Esophagus squamous epithelium (tissue), 4 donors: ENCODE measurements around the gene OGFR.

Experiments used
- CTCF ChIP-seq, 6 experiments: fragments of 450-650 bp in 4 of 6; fragments of 200-600 bp in 2 of 6; sonication (generic) in 2 of 6; IDR thresholded peaks; one replicate each; pipeline ENCODE4 v1.5.1; 2016 to 2019; ENCODE audit warnings: antibody characterized with exemption in 6 of 6, mild to moderate bottlenecking in 4 of 6, moderate library complexity in 4 of 6
- POLR2A ChIP-seq, 4 donors: fragments of 450-650 bp; IDR thresholded peaks; one replicate each; pipeline ENCODE4 v1.6.1; 2017; ENCODE audit warnings: antibody characterized with exemption in 4 of 4, mild to moderate bottlenecking in 4 of 4, moderate library complexity in 3 of 4

- TF ChIP-seq CTCF (IDR thresholded peaks at IDR 0.05), result no peak
- no peak for TF ChIP-seq POLR2A (IDR thresholded peaks at IDR 0.05)
Measured at GRCh38 chr20:62830251-62830650, 25.6 kb downstream of the OGFR start.
